Measurements from ENCODE around the gene EPGN.

- no peak for TF ChIP-seq EZH2 (IDR thresholded peaks at IDR 0.05; ENCODE audit: low read length, missing control alignments)
- TF ChIP-seq, protein P1, sequence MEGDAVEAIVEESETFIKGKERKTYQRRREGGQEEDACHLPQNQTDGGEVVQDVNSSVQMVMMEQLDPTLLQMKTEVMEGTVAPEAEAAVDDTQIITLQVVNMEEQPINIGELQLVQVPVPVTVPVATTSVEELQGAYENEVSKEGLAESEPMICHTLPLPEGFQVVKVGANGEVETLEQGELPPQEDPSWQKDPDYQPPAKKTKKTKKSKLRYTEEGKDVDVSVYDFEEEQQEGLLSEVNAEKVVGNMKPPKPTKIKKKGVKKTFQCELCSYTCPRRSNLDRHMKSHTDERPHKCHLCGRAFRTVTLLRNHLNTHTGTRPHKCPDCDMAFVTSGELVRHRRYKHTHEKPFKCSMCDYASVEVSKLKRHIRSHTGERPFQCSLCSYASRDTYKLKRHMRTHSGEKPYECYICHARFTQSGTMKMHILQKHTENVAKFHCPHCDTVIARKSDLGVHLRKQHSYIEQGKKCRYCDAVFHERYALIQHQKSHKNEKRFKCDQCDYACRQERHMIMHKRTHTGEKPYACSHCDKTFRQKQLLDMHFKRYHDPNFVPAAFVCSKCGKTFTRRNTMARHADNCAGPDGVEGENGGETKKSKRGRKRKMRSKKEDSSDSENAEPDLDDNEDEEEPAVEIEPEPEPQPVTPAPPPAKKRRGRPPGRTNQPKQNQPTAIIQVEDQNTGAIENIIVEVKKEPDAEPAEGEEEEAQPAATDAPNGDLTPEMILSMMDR (conservative IDR thresholded peaks at IDR 0.05 in 1 of 2, IDR thresholded peaks at IDR 0.05 in 1 of 2; ENCODE audit: low read depth in 1 of 2, low read length in 2 of 2): no peak
These were observed 28.6 kb upstream of the EPGN start for GRCh38 chr4:74279716-74280115.

Data from fibroblast of lung (primary cell).